ENCODE measurements around the gene PUSL1. TPM values are rescaled to one million over a fixed set of nuclear protein-coding genes. Genes with fewer than 3 reads are reported as not detected.
A peak's percentile ranks its signal among the peaks of the same experiment; 100 is the strongest.

The PUSL1 gene
- total and polyA plus RNA-seq, 2 of the 13 experiments (the other 11 are each of a cell fraction or from before 2014, with no cell fraction given), result 8.3 to 22.2 TPM

DNA sequence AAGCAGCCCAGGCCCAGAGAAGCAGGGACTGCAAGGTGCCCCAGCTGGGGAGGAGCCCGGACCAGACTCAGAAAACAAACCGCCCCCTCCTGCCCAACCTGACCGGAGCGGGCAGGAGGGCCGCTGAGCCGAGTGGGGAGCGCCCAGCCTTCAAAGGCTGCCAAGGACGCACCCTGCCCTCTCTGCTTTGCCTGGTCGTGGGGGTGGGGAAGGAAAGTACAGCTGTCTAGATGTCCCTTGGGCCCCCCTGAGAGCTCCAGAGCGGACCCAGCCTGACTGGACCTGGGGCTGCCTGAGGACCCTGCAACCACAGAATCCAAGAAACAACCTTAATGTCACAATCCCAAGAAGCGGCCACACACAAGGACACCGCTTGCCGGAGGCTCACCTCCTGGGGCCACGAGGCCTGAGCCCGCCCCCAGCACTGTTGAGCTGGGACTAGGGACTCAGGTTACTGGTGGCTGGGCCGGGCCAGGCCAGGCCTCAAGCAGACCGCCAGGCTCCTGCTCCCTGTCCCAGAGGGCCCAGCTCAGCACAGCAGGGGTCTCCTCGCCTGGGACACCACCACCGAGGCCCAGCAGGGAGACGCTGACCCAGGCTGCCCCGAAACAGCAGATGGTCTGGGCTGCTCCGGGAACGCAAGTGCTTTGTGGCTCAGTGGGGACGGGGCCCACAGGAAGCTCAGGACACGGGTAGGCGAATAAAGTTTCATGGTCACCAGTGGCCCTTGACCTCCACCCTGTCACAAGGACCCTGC lies 39.4 kb downstream of the PUSL1 start:
- Histone ChIP-seq H3K9ac (ENCODE audit: insufficient read depth, low read depth, low read length) (peak overlapping the region; percentile 91), H3K36me3 (replicated peaks in 1 of 2; ENCODE audit: control insufficient read depth in 1 of 2, insufficient read depth in 2 of 2, low read length in 2 of 2) (no peaks in the 10 kb centered on the region), H3K4me2 (ENCODE audit: low read depth, low read length) (peak overlapping the region; percentile 91), H3K4me3 (replicated peaks in 1 of 3; ENCODE audit: insufficient read depth in 1 of 3, low read depth in 2 of 3, low read length in 3 of 3) (peak overlapping the region; percentile 79 to 89 (median 85)), H3K9me3 (ENCODE audit: low read length) (no peaks in the 10 kb centered on the region), H3K27me3 (ENCODE audit: control insufficient read depth in 1 of 2, insufficient read depth in 2 of 2, low read length in 2 of 2) (no peaks in the 10 kb centered on the region), H3K4me1 (ENCODE audit: insufficient read depth, low read length) (peaks cover 58% of the 10 kb centered on the region), H4K20me1 (ENCODE audit: insufficient read depth, low read length) (peaks cover 29% of the 10 kb centered on the region; the same call in 1 of the 2 replicates), H3K27ac (ENCODE audit: extremely low read length, insufficient read depth, low read length) (peak overlapping the region; percentile 82), H2AFZ (ENCODE audit: low read length) (no peak overlapping the region), H3K79me2 (ENCODE audit: insufficient read depth, low read length) (peaks cover 48% of the 10 kb centered on the region)
- ATAC-seq, result peak; percentile 74
- in situ Hi-C loops (cut with HindIII; ENCODE audit: extremely low pct_ligation_motif_present, low pct_unique_long_range_greater_than_20kb) (no loop called here), intact Hi-C loops (cut with micrococcal nuclease; ENCODE audit: unreplicated experiment) (loop anchor here (1.0 kb wide), 1 partner anchor 24 kb away; no protein-coding TSS in a partner anchor)
- peak; percentile 46 for FAIRE-seq
- POLR2A ChIA-PET, result interaction anchor here (0.8 to 2.7 kb wide), 17 partner anchors 10 to 157 kb away, joined by 3 to 38 read pairs (median 6); partner anchors contain the start of genes AURKAIP1, CCNL2, MXRA8 and TAS1R3
- TSS peak; percentile 68 for BruUV-seq (replicated peaks)
- CTCF ChIA-PET (ENCODE audit: low intra/inter-chr PET ratio, low total read pairs), result no interaction called here
- DNase-seq (ENCODE audit: low spot score), result peak; percentile 72
- WGBS (ENCODE audit: low lambda C conversion rate), result 0% methylated on average over 9 of the region's 26 CpGs
- TF ChIP-seq ZNF20 (CRISPR knock-in tag; IDR thresholded peaks at IDR 0.05) (no peak), SUZ12 (IDR thresholded peaks at IDR 0.05; ENCODE audit: low read depth, low read length) (no peak), ZNF484 (CRISPR knock-in tag; IDR thresholded peaks at IDR 0.05; ENCODE audit: borderline replicate concordance, low read depth) (no peak), GATAD1 (CRISPR knock-in tag; IDR thresholded peaks at IDR 0.05) (peak; percentile 53; the same call in 1 of the 2 replicates), SMAD9 (CRISPR knock-in tag; IDR thresholded peaks at IDR 0.05) (no peak), PHF21A (CRISPR knock-in tag; IDR thresholded peaks at IDR 0.05) (peak; percentile 80; the same call in 1 of the 2 replicates), NFIC (IDR thresholded peaks at IDR 0.05; ENCODE audit: low read length) (no peak), ZNF367 (CRISPR knock-in tag; IDR thresholded peaks at IDR 0.05; ENCODE audit: borderline replicate concordance) (no peak), KLF15 (CRISPR knock-in tag; IDR thresholded peaks at IDR 0.05; ENCODE audit: borderline replicate concordance) (no peak), ZNF652 (CRISPR knock-in tag; IDR thresholded peaks at IDR 0.05; ENCODE audit: borderline replicate concordance, low read depth) (no peak), ATF7-NPFF (CRISPR knock-in tag; IDR thresholded peaks at IDR 0.05; ENCODE audit: low read depth) (0 out of 2 replicates have a peak, but pooled peaks have one; percentile 30)
- TF ChIP-seq, protein P1, sequence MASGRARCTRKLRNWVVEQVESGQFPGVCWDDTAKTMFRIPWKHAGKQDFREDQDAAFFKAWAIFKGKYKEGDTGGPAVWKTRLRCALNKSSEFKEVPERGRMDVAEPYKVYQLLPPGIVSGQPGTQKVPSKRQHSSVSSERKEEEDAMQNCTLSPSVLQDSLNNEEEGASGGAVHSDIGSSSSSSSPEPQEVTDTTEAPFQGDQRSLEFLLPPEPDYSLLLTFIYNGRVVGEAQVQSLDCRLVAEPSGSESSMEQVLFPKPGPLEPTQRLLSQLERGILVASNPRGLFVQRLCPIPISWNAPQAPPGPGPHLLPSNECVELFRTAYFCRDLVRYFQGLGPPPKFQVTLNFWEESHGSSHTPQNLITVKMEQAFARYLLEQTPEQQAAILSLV (CRISPR knock-in tag; IDR thresholded peaks at IDR 0.05; ENCODE audit: borderline replicate concordance), result 0 out of 2 replicates have a peak, but pooled peaks have one; percentile 49
- TF ChIP-seq, protein P2, sequence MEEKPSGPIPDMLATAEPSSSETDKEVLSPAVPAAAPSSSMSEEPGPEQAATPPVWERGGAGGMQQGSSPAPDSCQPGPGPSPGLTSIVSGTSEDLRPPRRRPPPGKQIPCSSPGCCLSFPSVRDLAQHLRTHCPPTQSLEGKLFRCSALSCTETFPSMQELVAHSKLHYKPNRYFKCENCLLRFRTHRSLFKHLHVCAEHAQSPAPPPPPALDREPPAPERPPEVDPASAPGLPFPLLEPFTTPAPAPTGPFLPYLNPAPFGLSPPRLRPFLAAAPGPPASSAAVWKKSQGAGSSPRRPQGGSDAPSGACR (CRISPR knock-in tag; IDR thresholded peaks at IDR 0.05), result no peak
- TF ChIP-seq, protein P3, sequence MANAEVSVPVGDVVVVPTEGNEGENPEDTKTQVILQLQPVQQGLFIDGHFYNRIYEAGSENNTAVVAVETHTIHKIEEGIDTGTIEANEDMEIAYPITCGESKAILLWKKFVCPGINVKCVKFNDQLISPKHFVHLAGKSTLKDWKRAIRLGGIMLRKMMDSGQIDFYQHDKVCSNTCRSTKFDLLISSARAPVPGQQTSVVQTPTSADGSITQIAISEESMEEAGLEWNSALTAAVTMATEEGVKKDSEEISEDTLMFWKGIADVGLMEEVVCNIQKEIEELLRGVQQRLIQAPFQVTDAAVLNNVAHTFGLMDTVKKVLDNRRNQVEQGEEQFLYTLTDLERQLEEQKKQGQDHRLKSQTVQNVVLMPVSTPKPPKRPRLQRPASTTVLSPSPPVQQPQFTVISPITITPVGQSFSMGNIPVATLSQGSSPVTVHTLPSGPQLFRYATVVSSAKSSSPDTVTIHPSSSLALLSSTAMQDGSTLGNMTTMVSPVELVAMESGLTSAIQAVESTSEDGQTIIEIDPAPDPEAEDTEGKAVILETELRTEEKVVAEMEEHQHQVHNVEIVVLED (CRISPR knock-in tag; IDR thresholded peaks at IDR 0.05; ENCODE audit: borderline replicate concordance), result no peak; the same call in 1 of the 2 replicates
- TF ChIP-seq, protein P4, sequence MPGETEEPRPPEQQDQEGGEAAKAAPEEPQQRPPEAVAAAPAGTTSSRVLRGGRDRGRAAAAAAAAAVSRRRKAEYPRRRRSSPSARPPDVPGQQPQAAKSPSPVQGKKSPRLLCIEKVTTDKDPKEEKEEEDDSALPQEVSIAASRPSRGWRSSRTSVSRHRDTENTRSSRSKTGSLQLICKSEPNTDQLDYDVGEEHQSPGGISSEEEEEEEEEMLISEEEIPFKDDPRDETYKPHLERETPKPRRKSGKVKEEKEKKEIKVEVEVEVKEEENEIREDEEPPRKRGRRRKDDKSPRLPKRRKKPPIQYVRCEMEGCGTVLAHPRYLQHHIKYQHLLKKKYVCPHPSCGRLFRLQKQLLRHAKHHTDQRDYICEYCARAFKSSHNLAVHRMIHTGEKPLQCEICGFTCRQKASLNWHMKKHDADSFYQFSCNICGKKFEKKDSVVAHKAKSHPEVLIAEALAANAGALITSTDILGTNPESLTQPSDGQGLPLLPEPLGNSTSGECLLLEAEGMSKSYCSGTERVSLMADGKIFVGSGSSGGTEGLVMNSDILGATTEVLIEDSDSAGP (CRISPR knock-in tag; IDR thresholded peaks at IDR 0.05; ENCODE audit: borderline replicate concordance), result peak; percentile 60; the same call in 1 of the 2 replicates

All from HepG2 (cell line).